GM21390 (cell line): ENCODE results near the gene GLB1L2.
"Not testable (repeated sequence)": the region's sequence is repeated elsewhere in the genome, so short reads cannot be mapped to it uniquely, and the experiment has no call there.

Experiments used
- ATAC-seq: cut with Tn5 transposase; IDR thresholded peaks from one replicate; pipeline ENCODE4 v1.9.1; 2021; ENCODE audit not compliant: unreplicated experiment

GLB1L2 gene

DNA sequence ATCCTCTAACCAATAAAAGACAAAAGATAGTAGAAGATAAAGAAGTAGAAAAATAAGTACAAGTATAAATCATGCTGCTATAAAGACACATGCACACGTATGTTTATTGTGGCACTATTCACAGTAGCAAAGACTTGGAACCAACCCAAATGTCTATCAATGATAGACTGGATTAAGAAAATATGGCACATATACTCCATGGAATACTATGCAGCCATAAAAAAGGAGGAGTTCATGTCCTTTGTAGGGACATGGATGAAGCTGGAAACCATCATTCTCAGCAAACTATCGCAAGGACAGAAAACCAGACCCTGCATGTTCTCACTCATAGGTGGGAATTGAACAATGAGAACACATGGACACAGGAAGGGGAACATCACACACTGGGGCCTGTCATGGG lies 10.4 kb upstream of the GLB1L2 start:
- ATAC-seq = not testable (repeated sequence)

DNA sequence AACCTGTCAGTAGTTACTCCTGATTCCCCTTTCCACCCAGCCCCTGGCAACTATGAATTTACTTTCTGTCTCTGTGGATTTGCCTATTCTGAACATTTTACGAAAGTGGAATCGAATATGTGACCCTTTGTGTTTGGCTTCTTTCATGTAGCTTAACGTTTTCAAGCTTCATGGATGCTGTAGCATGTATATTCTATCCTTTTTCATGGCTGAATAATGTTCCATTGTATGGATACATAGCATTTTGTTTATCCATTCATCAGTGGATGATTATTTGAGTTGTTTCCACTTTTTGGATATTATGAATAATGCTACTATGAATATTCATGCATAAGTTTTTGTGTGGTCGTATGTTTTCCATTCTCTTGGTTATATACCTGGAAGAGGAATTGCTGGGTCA lies 9.2 kb upstream of the GLB1L2 start:
- no peak for ATAC-seq

DNA sequence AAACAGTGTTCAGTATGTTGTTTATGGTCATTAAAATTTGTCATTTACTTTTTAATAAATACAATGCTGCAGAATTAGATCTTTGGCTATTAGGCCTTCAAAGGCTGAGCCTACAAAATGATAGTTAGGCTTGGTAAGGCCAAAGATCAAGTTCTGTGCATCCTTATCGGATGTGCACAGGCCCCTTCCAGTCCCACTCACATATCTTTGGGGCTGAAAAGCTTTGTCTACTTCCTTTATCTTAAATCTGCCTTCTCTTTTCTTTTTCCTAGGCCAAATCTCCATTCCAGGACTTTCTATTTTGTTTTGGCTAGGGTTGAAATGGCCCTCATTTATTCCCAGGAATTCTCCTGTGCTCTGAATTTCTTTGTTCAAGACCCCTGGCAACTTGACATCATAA lies 3.4 kb upstream of the GLB1L2 start:
- ATAC-seq = no peak

DNA sequence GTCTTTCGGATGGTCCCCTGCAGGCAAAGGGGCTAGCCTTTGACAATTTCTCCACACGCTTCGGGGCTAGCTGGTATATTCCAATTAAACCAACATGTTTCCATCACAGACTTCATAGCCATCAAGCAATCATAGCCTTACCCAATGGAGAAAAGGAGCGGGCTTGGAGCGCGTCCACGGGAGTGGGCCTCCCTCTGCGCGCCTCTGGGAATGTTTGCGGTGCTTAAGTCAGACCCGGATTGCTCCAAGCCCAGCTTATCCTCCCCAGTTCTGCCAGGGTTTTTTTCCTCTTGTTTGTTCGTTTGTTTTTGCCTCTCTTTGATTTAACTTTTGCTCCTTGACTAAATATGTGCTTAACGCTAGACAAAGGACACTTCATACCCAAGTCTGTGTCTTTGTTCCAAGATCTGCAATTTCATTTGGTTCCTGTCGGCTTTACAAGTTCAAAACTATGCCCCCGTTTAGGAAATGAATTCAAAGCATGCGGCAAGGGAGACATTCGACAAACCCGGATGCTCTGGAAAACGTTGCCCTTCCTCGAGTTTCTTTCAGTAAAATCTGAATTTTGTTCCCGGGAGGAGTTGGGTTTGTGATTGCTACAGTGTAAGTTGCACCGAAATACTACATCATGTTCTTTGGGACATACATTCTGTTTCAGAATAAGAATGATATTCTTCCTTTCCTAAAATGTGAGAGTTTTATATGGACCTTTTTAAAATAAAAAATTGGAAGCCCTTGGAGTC lies 1.0 kb upstream of the GLB1L2 start:
- ATAC-seq = no peak

DNA sequence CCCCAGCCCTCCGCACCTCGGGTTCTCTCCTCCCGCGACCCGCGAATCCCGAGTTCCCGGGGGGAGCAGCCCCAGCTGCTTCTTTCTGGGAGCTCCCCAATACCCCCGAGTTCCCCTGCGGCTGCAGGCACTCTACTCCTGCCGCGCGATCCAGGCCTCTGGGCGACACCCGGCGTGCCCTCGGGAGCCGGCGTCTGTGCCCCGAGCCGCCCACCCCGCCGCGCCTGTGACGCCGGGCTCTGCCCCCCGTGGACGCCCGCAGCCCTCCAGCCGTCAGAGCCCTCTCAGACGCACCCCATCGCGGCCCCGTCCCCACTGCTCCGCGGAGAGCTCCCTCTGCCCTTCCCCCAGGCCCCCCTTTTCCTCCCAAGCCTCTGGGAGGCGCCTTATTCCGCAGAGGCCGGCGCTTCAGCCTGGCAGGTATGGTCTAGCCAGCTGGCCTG lies 422 bp downstream of the GLB1L2 start:
- ATAC-seq = peak; percentile 34

DNA sequence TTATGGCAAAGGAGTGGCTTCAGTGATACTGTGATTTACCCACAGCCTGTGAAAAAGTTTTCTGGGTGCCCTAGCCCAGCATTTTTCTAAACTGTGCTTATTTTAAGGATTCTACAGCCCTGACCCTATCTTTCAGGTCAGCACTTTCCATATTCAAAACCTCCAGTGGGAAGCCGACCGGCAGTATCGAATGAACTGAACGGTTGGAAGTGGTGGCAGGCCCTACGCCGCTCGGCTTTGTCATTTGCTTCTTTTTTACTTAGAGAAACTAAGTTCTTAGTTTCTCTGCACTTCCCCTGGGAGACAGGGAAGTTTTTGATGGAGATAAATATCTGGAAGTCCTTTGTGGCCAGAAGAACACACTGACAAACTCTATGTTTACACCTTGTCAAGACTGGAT lies 994 bp downstream of the GLB1L2 start:
- no peak for ATAC-seq

DNA sequence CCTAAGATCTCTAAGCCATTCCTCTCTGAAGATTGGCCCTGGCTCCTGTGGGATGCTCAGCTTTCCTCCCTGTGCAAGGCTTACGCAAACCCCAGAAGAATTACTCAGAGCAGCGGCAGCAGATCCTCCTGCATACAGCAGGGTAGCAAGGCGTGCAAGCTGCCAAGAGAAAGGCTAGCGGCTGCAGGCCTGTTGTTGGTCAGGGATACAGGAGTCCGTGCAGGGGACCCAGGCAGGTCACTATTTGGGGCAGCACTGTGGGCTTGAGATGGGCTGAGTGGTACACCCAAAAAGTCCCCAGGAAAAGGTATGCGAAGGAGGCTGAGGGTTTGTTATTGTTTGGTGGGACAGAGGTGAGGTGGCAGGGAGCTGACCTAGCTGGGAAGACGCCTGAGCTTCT lies 1.5 kb downstream of the GLB1L2 start:
- no peak for ATAC-seq

DNA sequence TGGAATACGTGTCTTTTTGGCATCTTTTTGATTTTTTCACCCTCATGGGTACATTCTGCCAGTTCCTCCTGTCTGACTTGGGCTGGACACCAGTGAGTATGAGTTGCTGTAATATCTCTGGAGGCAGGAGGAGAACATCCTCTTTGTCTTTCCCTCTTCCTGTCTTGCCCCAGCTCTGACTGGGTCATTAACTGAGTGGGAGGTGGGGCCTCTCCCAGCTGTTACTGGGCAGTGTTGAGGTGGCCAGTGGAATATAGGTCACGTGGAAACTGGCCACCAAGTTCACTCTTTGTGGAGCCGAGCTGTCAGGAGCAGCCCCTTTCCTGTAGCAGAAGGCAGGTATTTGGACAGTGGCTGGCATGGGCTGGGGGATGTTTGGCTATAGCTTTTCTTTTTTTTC lies 2.2 kb downstream of the GLB1L2 start:
- ATAC-seq = no peak

DNA sequence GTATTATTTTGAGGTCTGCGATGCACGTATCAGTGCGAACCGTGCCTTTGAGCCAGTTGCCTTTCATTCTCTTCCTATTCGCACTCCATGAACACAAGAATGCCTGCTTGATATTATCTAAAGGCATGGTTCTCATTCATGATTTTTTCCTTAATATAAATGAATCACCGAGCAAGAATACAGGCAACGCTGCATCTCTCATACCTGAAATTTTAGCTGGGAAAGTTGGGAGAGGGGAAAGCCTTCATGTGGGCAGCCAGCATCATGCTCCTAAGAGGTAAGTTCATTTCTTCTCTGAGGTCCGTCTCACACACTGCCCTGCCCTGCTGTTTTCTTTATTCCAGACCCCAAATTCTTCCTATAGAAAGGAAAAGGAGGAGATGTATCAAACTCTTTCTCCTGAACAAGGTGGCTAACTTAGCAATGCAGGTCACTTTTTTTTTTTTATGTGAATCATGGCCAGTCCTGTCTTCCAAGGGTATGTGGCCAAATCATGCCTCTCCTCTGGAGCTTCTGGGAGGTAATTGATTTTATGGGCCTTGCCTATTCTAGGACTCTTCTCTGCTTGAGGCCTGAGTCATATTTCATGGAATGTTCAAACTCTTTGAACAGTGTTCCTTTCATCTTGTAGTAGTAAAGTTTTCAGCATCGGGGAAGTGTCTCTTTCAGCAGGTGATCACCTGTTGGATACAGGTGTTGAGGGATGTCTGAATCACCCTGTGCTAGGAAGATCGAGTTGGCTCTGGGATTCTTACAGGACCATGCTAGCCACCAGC lies 3.2 kb downstream of the GLB1L2 start:
- ATAC-seq = no peak

DNA sequence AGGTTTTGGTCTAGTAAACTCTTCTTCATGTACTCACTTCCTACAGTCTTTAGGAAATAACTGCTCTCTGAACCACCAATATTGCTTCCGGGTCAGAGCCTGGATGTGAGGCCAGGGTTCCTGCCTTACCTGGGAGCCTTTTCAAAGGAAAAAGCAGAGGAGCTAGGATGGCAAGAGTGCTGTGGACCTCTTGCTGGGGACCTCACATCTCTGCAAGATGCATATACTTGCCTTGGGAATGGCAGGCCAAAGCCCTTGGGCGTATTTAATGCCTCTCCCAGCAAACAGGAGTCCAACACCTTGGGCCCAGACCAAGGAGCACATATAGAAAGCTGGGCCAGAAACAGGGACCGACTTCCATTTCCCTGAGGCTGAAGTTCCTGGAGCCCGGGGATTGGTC lies 5.3 kb downstream of the GLB1L2 start:
- ATAC-seq = no peak

DNA sequence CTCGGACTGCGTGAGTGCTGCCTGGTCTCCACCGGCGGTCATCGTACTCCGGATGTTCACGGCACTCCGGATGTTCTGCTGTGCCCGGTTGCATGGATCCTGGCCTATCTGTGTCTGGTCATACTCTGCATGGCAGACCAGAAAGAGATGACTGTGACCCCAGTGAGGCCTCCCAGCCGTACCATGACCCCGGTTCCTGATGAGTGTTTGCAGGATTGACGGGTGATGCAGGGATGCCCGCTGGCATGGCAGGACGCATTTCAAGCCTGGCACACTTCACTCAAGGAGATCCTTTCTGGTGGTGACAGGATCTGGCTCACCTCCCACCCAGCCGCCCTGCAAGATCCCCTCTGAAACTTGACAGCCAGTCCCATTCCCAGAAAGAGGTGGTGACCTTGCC lies 6.3 kb downstream of the GLB1L2 start:
- no peak for ATAC-seq

DNA sequence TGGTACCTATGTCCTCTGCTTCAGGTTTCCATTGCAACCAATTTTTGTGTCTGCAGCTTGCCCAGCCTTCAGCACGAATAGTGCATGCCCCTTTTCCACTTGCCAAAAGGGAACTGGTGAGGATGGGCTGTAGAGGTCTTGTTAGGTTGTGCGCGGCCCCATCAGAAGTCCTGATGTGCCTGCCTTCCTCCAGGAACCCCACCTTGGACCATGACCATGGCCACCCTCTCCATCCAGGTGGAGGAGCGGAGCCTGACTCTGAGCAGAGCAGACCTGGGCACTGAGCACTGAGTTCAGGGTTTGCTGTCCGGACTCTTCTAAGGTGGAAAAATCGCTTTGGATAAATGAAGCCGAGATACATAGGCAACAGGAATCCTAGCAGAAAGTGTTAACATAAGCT lies 6.9 kb downstream of the GLB1L2 start:
- no peak for ATAC-seq

DNA sequence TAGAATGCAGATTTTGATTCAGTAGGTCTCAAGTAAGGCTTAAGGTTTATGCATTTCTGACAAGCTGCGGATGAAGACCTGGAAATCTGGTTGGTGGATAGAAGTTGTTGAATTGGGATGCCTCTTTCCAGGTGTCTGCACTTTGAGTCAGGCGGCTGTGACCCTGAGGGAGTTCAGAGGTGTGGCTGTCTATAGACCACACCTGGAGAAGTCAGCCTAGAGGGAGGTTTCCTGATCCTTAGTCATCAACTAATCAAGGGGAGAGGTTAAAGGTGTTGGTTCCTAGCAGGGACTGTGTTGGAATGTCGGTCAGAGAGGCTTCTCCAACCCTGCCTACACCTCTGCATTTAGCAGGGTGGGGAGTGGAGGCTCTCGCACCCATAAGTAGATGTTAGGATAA lies 8.0 kb downstream of the GLB1L2 start:
- ATAC-seq = no peak

DNA sequence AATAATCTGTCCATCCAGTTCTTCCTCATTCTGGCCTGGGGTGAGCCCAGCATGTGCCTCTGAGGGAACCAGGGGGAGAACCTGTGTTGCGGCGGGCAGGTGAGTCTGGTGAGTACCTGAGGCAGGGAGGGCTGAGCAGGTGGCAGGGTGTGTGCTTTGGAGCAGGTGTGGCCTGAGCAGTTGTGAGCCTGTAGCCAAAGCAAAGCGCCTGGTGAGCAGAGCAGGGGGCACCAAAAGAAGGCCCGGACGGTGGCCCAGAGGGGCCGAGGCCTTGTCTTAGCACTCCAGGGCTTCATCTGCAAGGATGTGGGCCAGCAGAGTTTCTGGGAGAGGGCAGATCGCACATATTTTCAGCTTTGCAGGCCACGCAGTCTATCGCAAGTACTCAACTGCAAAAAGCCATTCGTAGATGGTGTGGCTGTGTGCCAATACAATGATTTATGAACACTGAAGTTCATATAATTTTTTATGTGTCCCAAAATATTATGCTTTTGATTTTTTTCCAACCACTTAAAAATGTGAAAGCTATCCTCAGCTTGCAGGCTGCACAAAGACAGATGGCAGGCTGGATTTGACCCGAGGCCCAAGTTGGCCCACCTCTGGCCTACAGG lies 8.7 kb downstream of the GLB1L2 start:
- ATAC-seq = no peak

DNA sequence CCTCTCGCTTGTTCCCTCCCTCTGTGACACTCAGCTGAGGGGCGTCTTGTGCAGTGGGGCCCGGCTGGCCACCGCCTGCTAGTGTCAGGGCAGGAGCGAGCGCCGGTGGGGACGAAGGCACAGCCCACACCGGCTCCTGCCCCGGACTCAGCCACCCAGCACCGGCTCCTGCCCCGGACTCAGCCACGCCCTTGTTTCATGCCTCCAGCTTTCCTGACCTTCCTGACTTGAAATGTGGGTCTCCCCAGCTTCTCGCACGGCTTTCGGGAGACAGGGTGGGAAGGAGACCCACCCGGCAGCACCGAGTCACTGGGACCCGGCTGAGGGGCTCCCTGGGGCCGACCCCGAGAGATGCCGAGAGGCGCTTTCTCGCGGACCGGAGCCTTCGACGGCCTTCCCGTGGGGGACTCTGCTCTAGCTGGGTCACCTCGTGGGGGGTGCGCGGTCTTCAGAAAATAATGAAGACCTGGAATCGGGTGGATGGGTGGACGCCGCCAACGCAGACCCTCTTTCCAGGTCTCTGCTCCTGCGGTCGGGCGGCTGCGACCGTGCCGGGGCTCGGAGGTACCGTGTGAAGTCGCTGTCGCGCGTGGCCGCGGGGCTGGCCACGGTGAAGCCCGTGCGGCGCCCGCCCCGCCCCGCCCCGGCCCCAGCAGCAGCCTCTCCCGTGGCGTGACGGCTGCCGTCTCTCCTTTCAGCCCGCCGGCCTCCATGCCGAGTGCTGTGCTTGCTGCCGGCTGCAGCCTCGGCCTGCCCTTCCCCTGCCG lies 10.2 kb downstream of the GLB1L2 start:
- ATAC-seq = no peak

DNA sequence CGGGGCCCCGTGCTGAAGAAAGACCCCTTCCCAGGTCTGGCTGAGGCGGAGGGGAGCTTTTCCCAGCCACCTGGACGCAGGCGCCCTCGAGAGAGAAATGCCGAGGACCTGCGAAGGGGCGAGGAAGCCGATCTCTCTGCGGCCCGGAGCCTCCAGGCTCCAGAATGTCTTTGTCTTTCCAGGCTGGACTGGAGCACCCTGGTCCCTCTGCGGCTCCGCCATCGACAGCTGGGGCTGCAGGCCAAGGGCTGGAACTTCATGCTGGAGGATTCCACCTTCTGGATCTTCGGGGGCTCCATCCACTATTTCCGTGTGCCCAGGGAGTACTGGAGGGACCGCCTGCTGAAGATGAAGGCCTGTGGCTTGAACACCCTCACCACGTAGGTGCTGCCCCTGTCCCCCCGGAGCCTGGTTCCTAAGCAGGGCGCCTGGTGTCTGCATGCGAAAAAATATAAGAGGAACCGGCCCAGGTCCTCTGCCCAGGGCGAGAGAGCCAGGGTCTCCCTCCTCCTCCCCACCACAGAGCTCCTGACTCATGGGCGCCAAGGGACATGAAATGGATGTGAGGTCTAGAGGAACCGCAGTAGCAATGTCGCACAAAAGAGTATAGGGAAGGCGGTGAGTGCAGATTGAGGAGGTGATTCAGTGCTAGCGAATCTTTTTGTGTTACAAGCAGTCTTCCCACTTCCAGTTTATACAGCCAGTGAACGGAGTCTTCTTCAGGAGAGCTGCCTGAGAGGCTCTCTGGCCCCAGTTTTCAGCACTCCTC lies 11.0 kb downstream of the GLB1L2 start:
- no peak for ATAC-seq

DNA sequence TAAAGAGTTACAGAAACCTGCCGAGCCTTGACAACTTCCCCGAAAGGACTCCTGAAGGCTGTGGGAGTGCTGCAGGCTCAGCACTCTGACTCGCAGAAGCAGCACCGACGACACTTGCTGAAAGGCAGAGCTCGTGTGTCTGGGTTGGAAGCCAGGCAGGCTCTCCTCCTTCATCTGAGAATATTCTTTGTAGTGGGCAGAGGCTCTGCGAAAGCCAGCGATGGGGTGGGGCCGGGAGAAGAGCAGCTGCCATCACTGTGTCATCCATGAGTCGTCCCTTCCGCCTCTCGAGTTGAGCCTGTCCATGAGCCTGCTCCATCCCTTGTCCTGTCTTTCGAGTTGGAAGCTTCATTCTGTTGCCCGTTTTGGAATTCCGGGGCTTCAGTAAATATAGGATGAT lies 11.9 kb downstream of the GLB1L2 start:
- no peak for ATAC-seq

DNA sequence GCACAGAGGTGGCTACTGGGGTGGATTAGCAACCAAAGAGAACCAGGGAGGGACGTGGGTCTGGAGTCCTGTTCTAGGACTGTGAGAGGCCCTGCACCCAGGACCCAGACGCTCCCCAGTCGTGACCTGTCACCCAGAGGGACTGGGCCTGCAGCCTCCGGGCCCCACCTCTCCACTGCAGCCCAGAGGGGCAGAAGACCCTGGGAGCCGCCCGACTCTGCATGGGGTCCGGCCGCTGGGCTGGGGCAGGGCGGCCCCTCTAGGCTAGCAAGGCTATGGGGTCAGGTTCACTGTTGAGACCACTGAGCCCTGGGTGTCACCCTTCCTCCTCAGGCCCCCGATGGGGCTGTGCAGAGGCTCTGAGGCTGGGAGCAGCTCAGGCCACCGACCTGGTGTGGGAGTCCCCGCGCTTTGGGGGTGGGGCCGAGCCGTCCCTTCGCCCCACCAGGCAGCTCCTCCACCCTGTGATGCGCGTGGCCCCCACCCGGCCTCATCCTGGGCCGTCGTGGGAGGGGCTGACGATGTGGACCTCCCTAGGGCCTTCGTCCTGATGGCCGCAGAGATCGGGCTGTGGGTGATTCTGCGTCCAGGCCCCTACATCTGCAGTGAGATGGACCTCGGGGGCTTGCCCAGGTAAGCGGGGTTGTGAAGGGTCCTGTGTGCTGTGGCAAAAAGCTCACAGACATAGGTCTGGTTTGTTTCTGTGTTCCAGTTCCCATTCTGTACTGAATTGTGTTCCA lies 12.9 kb downstream of the GLB1L2 start:
- ATAC-seq = not testable (repeated sequence)

DNA sequence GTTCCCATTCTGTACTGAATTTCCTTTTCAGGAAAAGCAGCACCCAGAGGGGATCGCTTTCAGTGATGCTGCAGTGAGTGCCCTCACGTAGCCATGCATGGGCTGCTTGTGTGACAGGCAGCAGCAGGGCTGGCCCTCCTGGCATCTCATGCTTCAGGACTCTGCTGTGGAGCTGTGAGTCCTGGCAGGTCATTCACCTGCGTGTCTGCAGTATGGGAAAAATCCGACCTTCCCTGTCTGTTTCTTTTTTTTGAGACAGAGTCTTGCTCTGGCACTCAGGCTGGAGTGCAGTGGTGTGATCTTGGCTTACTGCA lies 13.4 kb downstream of the GLB1L2 start:
- no peak for ATAC-seq
